Activated T-helper 17 cell treated with anti-CD3 and anti-CD28 coated beads, Interleukin-2, amount 50 U/mL, for 72 hours (primary cell): ENCODE results near the gene CHMP6. TPM values are rescaled to one million over a fixed set of nuclear protein-coding genes. Genes with fewer than 3 reads are reported as not detected.

ENCODE experiments used
- ATAC-seq: fragments of 150-1000 bp; cut with Tn5 transposase; replicated peaks from 2 replicates; pipeline ENCODE4 v1.10.0; 2021; ENCODE audit warnings: mild to moderate bottlenecking, moderate library complexity
- H3K27ac Mint-ChIP-seq: one replicate; pipeline ENCODE4 v1.8.0; 2022; ENCODE audit warnings: mixed read lengths
- H3K27me3 Mint-ChIP-seq: one replicate; pipeline ENCODE4 v1.8.0; 2022; ENCODE audit warnings: mixed read lengths
- H3K36me3 Mint-ChIP-seq: one replicate; pipeline ENCODE4 v1.8.0; 2022; ENCODE audit warnings: low read depth, mild to moderate bottlenecking, mixed read lengths
- H3K4me1 Mint-ChIP-seq: one replicate; pipeline ENCODE4 v1.8.0; 2022; ENCODE audit warnings: mixed read lengths
- H3K4me3 Mint-ChIP-seq: one replicate; pipeline ENCODE4 v1.8.0; 2022; ENCODE audit warnings: mild to moderate bottlenecking, mixed read lengths
- H3K9me3 Mint-ChIP-seq: one replicate; pipeline ENCODE4 v1.8.0; 2022; ENCODE audit warnings: mixed read lengths
- total RNA-seq, 2 donors: library from RNA; stranded (reverse); gene quantifications; one replicate each; pipeline ENCODE4 v1.2.3, GENCODE V29; 2022

The CHMP6 gene
- total RNA-seq, 2 donors from 2014 or later, result 17.2 to 19.8 TPM

GRCh38 chr17:81037798-81038733 lies 46.4 kb downstream of the CHMP6 start:
- H3K27ac Mint-ChIP-seq, result no peak overlapping the region
- no peaks in the 10 kb centered on the region for H3K4me1 Mint-ChIP-seq
- no peak for ATAC-seq
- peaks cover 9% of the 10 kb centered on the region for H3K27me3 Mint-ChIP-seq
- H3K36me3 Mint-ChIP-seq, result no peaks in the 10 kb centered on the region
- H3K4me3 Mint-ChIP-seq, result no peak overlapping the region
- H3K9me3 Mint-ChIP-seq, result no peaks in the 10 kb centered on the region

GRCh38 chr17:81039096-81039495 lies 47.5 kb downstream of the CHMP6 start:
- H3K9me3 Mint-ChIP-seq, result no peaks in the 10 kb centered on the region
- no peak overlapping the region for H3K27ac Mint-ChIP-seq
- H3K4me3 Mint-ChIP-seq, result no peak overlapping the region
- no peaks in the 10 kb centered on the region for H3K4me1 Mint-ChIP-seq
- peaks cover under 1% of the 10 kb centered on the region for H3K27me3 Mint-ChIP-seq
- no peaks in the 10 kb centered on the region for H3K36me3 Mint-ChIP-seq
- no peak for ATAC-seq

GRCh38 chr17:81039854-81040758 lies 48.5 kb downstream of the CHMP6 start:
- no peaks in the 10 kb centered on the region for H3K36me3 Mint-ChIP-seq

GRCh38 chr17:81040791-81041337 lies 49.2 kb downstream of the CHMP6 start:
- Mint-ChIP-seq H3K4me1 (no peaks in the 10 kb centered on the region), H3K9me3 (no peaks in the 10 kb centered on the region), H3K27me3 (no peaks in the 10 kb centered on the region), H3K36me3 (no peaks in the 10 kb centered on the region), H3K27ac (no peak overlapping the region), H3K4me3 (no peak overlapping the region)
- peak; percentile 42 for ATAC-seq

More at GRCh38 chr17:81039854-81040758, 48.5 kb downstream of the CHMP6 start:
- no peaks in the 10 kb centered on the region for H3K4me1 Mint-ChIP-seq
- H3K9me3 Mint-ChIP-seq, result no peaks in the 10 kb centered on the region
- no peak for ATAC-seq
- H3K4me3 Mint-ChIP-seq, result no peak overlapping the region
- H3K27me3 Mint-ChIP-seq, result no peaks in the 10 kb centered on the region
- H3K27ac Mint-ChIP-seq, result no peak overlapping the region

- ATAC-seq, result no peak
- H3K27me3 Mint-ChIP-seq, result no peaks in the 10 kb centered on the region
- no peak overlapping the region for H3K27ac Mint-ChIP-seq
- H3K4me3 Mint-ChIP-seq, result no peak overlapping the region
- no peaks in the 10 kb centered on the region for H3K4me1 Mint-ChIP-seq
- no peaks in the 10 kb centered on the region for H3K36me3 Mint-ChIP-seq
- no peaks in the 10 kb centered on the region for H3K9me3 Mint-ChIP-seq
Observed at GRCh38 chr17:81042606-81043005, 51.0 kb downstream of the CHMP6 start.

- Mint-ChIP-seq H3K27ac (no peak overlapping the region), H3K27me3 (no peaks in the 10 kb centered on the region), H3K9me3 (no peaks in the 10 kb centered on the region), H3K36me3 (no peaks in the 10 kb centered on the region), H3K4me1 (no peaks in the 10 kb centered on the region), H3K4me3 (no peak overlapping the region)
- ATAC-seq, result no peak
Observed at GRCh38 chr17:81043319-81043724, 51.7 kb downstream of the CHMP6 start.

GRCh38 chr17:81043725-81044427 lies 52.2 kb downstream of the CHMP6 start:
- Mint-ChIP-seq H3K4me3 (no peak overlapping the region), H3K27me3 (no peaks in the 10 kb centered on the region), H3K27ac (no peak overlapping the region), H3K4me1 (no peaks in the 10 kb centered on the region), H3K36me3 (no peaks in the 10 kb centered on the region), H3K9me3 (no peaks in the 10 kb centered on the region)
- no peak for ATAC-seq

GRCh38 chr17:81044428-81044763 lies 52.8 kb downstream of the CHMP6 start:
- Mint-ChIP-seq H3K36me3 (no peaks in the 10 kb centered on the region), H3K27me3 (no peaks in the 10 kb centered on the region), H3K9me3 (no peaks in the 10 kb centered on the region), H3K4me3 (no peak overlapping the region), H3K4me1 (no peaks in the 10 kb centered on the region), H3K27ac (no peak overlapping the region)
- ATAC-seq, result no peak

- Mint-ChIP-seq H3K36me3 (no peaks in the 10 kb centered on the region), H3K4me1 (no peaks in the 10 kb centered on the region), H3K27me3 (no peaks in the 10 kb centered on the region), H3K4me3 (no peak overlapping the region), H3K9me3 (no peaks in the 10 kb centered on the region), H3K27ac (no peak overlapping the region)
- no peak for ATAC-seq
Observed at GRCh38 chr17:81044764-81045589, 53.3 kb downstream of the CHMP6 start.

GRCh38 chr17:81045590-81046095 lies 54.0 kb downstream of the CHMP6 start:
- Mint-ChIP-seq H3K27ac (no peak overlapping the region), H3K4me1 (no peaks in the 10 kb centered on the region), H3K36me3 (no peaks in the 10 kb centered on the region), H3K9me3 (no peaks in the 10 kb centered on the region), H3K27me3 (no peaks in the 10 kb centered on the region), H3K4me3 (no peak overlapping the region)
- ATAC-seq, result no peak

GRCh38 chr17:81046132-81046769 lies 54.6 kb downstream of the CHMP6 start:
- H3K4me1 Mint-ChIP-seq, result no peaks in the 10 kb centered on the region

GRCh38 chr17:81046770-81047359 lies 55.2 kb downstream of the CHMP6 start:
- ATAC-seq, result no peak
- Mint-ChIP-seq H3K4me1 (no peaks in the 10 kb centered on the region), H3K4me3 (no peak overlapping the region), H3K27ac (no peak overlapping the region), H3K27me3 (no peaks in the 10 kb centered on the region), H3K36me3 (no peaks in the 10 kb centered on the region), H3K9me3 (no peaks in the 10 kb centered on the region)

More at GRCh38 chr17:81046132-81046769, 54.6 kb downstream of the CHMP6 start:
- no peak for ATAC-seq
- Mint-ChIP-seq H3K4me3 (no peak overlapping the region), H3K27me3 (no peaks in the 10 kb centered on the region), H3K27ac (no peak overlapping the region), H3K36me3 (no peaks in the 10 kb centered on the region), H3K9me3 (no peaks in the 10 kb centered on the region)
